ENCODE measurements around the gene ZNF654.

Gene ZNF654

DNA sequence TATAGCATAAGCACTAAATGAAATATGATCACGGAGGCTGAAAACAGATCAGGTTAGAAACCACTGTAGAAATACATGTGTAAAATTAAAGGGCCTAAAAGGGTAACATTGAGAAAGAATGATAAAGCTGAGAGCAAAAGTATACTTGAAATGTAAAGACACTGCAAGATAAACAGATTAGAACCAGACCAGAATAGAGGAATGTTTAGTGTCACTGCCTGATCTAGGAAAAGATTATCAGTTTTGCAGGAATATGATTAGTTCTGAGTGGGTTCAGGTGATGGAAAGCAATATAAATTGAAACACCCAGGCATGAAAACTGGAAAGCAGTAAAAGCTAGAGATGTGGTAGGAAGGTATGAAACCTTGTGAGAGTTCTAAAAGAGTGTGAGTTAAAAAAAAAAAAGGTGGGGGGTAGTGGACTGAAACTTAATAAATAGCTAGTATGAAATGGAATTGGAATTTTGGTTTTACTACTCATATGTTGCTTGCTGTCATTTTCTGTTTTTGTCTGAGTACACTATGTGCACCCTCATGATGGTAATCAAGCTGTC is 74.7 kb downstream of the ZNF654 start:
- no peak overlapping the region for H3K4me3 ChIP-seq (ENCODE audit: low read depth, low read length)
- no peak overlapping the region for H3K27ac ChIP-seq (ENCODE audit: low read depth, low read length)
- H2AFZ ChIP-seq (ENCODE audit: low read length, unreplicated experiment) = no peak overlapping the region
- no peaks in the 10 kb centered on the region for H3K27me3 ChIP-seq (ENCODE audit: insufficient read depth, low read length)
- H3K79me2 ChIP-seq (ENCODE audit: control insufficient read depth, insufficient read depth, low read length, unreplicated experiment) = peaks cover 4% of the 10 kb centered on the region
- peaks cover 16% of the 10 kb centered on the region for H3K36me3 ChIP-seq (ENCODE audit: insufficient read depth, low read length)
- peaks cover 20% of the 10 kb centered on the region for H3K4me1 ChIP-seq (ENCODE audit: control insufficient read depth, insufficient read depth, low read length, unreplicated experiment)

DNA sequence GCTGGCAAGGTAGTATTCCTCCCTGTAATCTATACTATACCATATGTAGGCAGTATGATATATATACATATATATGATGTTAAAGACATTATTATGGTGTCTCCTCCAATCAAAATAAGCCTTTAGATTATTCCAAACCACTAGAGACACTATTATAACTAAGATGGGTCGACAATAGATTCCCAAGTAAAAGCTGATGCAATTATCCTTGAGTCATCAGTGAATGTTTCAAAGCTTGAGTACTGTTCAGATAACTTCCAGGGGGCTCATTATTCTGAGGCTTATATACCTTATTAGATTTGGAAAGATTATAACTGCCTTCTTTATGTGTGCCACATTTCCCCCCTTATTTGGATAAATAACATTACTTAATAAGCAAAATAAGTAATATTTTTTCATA is 78.8 kb downstream of the ZNF654 start:
- Histone ChIP-seq H3K36me3 (ENCODE audit: insufficient read depth, low read length) (peaks cover 32% of the 10 kb centered on the region), H3K79me2 (ENCODE audit: control insufficient read depth, insufficient read depth, low read length, unreplicated experiment) (peaks cover 16% of the 10 kb centered on the region), H3K27ac (ENCODE audit: low read depth, low read length) (peak overlapping the region; percentile 46), H2AFZ (ENCODE audit: low read length, unreplicated experiment) (no peak overlapping the region), H3K4me3 (ENCODE audit: low read depth, low read length) (no peak overlapping the region), H3K27me3 (ENCODE audit: insufficient read depth, low read length) (no peaks in the 10 kb centered on the region), H3K4me1 (ENCODE audit: control insufficient read depth, insufficient read depth, low read length, unreplicated experiment) (peaks cover 31% of the 10 kb centered on the region)

DNA sequence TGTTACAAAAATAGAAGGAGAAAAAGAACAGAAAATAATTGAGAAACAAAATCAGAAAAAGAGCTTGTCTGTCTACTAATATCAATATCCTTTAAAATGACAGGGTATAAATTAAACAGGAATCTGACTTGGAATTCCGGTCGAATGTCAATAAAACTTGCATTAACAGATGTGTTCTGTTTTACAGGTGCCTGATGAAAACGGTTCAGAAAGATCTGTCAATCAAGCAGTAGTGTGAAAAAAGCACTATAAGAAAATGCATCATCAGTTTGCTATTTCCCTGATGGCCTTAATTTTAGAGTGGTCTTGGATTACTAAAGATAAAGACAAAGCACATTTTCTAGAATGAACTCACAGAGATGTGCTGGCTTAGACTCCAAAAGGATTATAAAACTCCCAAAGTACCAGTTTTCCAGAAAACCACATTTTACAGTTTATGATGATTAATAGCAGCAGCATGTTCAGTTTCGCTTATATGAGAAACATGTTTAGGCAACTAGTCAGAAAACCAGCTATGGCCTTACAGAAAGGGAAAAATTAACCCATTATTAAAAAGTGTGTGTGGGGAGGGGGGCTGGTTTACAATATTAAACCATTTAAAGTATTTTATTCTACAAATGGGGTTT is 82.5 kb downstream of the ZNF654 start:
- no peaks in the 10 kb centered on the region for H3K27me3 ChIP-seq (ENCODE audit: insufficient read depth, low read length)
- peak overlapping the region; percentile 98 for H3K27ac ChIP-seq (ENCODE audit: low read depth, low read length)
- H3K4me3 ChIP-seq (ENCODE audit: low read depth, low read length) = peak overlapping the region; percentile 61
- H3K4me1 ChIP-seq (ENCODE audit: control insufficient read depth, insufficient read depth, low read length, unreplicated experiment) = peaks cover 42% of the 10 kb centered on the region
- H2AFZ ChIP-seq (ENCODE audit: low read length, unreplicated experiment) = peak overlapping the region; percentile 69
- peaks cover 28% of the 10 kb centered on the region for H3K36me3 ChIP-seq (ENCODE audit: insufficient read depth, low read length)
- peaks cover 41% of the 10 kb centered on the region for H3K79me2 ChIP-seq (ENCODE audit: control insufficient read depth, insufficient read depth, low read length, unreplicated experiment)

DNA sequence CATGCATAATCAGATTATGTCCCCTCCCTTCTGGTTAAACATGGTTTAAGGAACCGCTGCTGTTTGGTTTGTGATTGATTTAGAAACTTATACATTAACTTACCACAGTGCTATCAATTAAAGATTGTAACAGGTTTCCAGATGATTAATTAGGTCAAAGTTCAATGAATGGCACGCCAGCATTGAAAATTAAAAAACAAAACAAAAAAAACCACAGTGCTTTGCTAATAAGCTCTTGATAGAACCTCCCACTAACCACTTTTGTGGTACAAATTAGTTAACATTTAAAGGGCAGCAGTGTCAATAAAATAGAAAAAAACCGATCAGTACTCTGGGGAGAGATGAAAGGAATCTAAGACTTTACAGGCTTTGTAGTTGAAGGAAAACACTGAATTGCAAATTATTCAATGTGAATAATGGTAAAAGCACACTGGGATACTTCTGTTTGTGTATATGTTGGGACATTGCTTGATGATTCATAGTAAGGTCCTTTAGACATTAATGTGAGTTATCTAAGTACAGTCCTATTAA is 83.1 kb downstream of the ZNF654 start:
- Histone ChIP-seq H2AFZ (ENCODE audit: low read length, unreplicated experiment) (peak overlapping the region; percentile 69), H3K79me2 (ENCODE audit: control insufficient read depth, insufficient read depth, low read length, unreplicated experiment) (peaks cover 47% of the 10 kb centered on the region), H3K4me1 (ENCODE audit: control insufficient read depth, insufficient read depth, low read length, unreplicated experiment) (peaks cover 43% of the 10 kb centered on the region), H3K27me3 (ENCODE audit: insufficient read depth, low read length) (no peaks in the 10 kb centered on the region), H3K27ac (ENCODE audit: low read depth, low read length) (peak overlapping the region; percentile 98), H3K36me3 (ENCODE audit: insufficient read depth, low read length) (peaks cover 27% of the 10 kb centered on the region), H3K4me3 (ENCODE audit: low read depth, low read length) (peak overlapping the region; percentile 61)

DNA sequence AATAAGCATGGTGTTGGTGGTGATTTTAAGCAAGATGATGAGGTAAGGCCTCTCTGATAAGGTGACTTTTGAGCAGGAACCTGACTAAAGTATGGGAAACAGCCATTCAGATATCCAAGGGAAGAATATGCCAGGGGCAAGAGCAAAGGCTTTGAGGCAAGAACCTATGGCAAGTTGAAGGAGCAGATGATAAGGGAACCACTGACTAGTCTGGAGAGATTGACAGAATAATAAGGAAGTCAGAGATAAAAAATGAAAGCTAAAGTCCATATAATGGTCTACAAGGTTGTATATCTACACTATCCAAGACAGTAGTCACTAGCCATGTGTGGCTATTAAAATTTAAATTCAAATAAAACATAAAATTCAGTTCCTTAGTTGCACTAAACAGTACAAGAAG is 88.2 kb downstream of the ZNF654 start:
- Histone ChIP-seq H3K27me3 (ENCODE audit: insufficient read depth, low read length) (no peaks in the 10 kb centered on the region), H3K79me2 (ENCODE audit: control insufficient read depth, insufficient read depth, low read length, unreplicated experiment) (peaks cover 81% of the 10 kb centered on the region), H3K36me3 (ENCODE audit: insufficient read depth, low read length) (no peaks in the 10 kb centered on the region), H2AFZ (ENCODE audit: low read length, unreplicated experiment) (no peak overlapping the region), H3K27ac (ENCODE audit: low read depth, low read length) (no peak overlapping the region), H3K4me3 (ENCODE audit: low read depth, low read length) (no peak overlapping the region), H3K4me1 (ENCODE audit: control insufficient read depth, insufficient read depth, low read length, unreplicated experiment) (peaks cover 41% of the 10 kb centered on the region)

DNA sequence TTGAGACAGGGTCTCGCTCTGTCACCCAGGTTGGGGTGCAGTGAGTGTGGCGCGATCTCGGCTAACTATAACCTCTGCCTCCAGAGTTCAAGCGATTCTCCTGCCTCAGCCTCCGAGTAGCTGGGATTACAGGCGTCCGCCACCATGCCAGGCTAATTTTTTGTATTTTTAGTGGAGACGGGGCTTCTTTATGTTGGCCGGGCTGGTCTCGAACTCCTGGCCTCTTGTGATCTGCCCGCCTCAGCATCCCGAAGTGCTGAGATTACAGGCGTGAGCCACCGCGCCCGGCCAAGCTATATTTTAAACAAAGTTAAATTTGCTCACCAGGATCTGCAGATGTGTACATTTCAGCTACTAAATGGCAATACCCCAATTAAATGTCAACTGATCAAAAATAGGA is 89.6 kb downstream of the ZNF654 start:
- H3K27ac ChIP-seq (ENCODE audit: low read depth, low read length) = peak overlapping the region; percentile 79
- H3K27me3 ChIP-seq (ENCODE audit: insufficient read depth, low read length) = no peaks in the 10 kb centered on the region
- H2AFZ ChIP-seq (ENCODE audit: low read length, unreplicated experiment) = peak overlapping the region; percentile 94
- peaks cover 88% of the 10 kb centered on the region for H3K79me2 ChIP-seq (ENCODE audit: control insufficient read depth, insufficient read depth, low read length, unreplicated experiment)
- H3K4me3 ChIP-seq (ENCODE audit: low read depth, low read length) = peak overlapping the region; percentile 97
- peaks cover 33% of the 10 kb centered on the region for H3K4me1 ChIP-seq (ENCODE audit: control insufficient read depth, insufficient read depth, low read length, unreplicated experiment)
- peaks cover 6% of the 10 kb centered on the region; the same call in 1 of the 2 replicates for H3K36me3 ChIP-seq (ENCODE audit: insufficient read depth, low read length)

DNA sequence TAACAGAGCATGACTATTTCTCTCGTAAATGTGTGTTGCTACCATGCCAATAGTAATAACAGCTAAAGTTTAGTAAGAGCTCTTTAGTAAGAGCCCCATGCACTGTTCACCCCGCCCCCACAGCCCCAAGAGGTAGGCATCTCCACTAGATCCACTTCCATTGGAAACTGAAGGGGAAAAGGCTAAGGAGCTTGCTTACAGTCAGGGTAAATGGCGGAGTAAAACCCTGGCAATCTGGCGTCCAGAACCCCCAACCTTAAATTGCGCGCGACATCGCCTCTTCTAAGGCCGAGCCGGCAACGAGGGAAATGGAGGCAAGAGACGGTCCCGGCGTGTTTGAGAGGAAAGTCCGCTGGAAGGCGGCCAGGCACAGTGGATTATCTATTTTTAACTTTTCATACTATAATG is 90.0 kb downstream of the ZNF654 start:
- Histone ChIP-seq H3K27me3 (ENCODE audit: insufficient read depth, low read length) (no peaks in the 10 kb centered on the region), H3K4me1 (ENCODE audit: control insufficient read depth, insufficient read depth, low read length, unreplicated experiment) (peaks cover 29% of the 10 kb centered on the region), H3K27ac (ENCODE audit: low read depth, low read length) (peak overlapping the region; percentile 79), H3K79me2 (ENCODE audit: control insufficient read depth, insufficient read depth, low read length, unreplicated experiment) (peaks cover 88% of the 10 kb centered on the region), H3K4me3 (ENCODE audit: low read depth, low read length) (peak overlapping the region; percentile 97), H2AFZ (ENCODE audit: low read length, unreplicated experiment) (peak overlapping the region; percentile 94), H3K36me3 (ENCODE audit: insufficient read depth, low read length) (peaks cover 6% of the 10 kb centered on the region)

DNA sequence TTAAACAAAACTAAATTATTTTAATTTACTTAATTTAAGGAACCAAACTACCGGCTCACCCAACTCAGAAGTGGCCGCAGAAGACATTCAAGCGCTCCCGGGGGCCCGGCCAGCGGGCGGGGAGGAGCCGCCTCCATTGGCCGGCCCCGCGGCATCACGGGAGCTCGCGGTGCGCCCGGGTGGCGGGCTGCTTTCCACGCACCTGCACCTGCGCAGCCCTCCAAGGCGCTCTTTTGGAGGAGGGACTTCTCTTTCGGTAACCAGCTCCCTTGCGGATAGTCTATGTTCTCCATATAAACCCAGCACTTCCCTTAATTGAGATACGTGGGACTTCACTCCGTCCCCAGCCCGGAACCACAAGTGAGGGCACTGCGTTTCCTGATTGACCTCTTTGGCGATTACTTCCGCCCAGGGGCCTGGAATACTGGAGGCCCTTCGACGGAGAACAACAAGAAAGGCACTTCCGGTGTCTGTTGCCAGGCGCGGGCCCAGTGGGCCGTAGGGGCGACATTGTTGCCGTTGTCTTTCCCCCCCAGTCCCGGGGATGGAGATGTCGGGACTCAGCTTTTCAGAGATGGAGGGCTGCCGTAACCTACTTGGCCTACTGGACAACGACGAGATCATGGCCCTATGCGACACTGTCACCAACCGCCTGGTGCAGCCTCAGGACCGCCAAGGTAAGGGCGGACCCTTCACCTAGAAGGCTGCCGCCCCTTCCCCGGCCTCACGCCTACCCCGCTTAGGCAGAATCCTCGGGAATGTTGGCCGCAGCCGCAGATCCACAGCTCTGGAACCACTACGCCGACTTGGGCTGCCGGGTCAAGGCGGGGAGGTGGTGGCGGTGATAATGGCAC is 90.7 kb downstream of the ZNF654 start, which contains the start of gene C3orf38:
TSS of gene C3orf38 (plus strand) at position 451 of the 854 bp plus-strand sequence. CDS start at position 545, 94 bp downstream.
- Histone ChIP-seq H3K79me2 (ENCODE audit: control insufficient read depth, insufficient read depth, low read length, unreplicated experiment) (peaks cover 86% of the 10 kb centered on the region), H2AFZ (ENCODE audit: low read length, unreplicated experiment) (peak within 1 kb of the TSS; percentile 94), H3K4me1 (ENCODE audit: control insufficient read depth, insufficient read depth, low read length, unreplicated experiment) (peaks cover 29% of the 10 kb centered on the region), H3K27me3 (ENCODE audit: insufficient read depth, low read length) (no peaks in the 10 kb centered on the region), H3K36me3 (ENCODE audit: insufficient read depth, low read length) (peaks cover 10% of the 10 kb centered on the region), H3K27ac (ENCODE audit: low read depth, low read length) (peak within 1 kb of the TSS; percentile 79), H3K4me3 (ENCODE audit: low read depth, low read length) (peak within 1 kb of the TSS; percentile 97)

DNA sequence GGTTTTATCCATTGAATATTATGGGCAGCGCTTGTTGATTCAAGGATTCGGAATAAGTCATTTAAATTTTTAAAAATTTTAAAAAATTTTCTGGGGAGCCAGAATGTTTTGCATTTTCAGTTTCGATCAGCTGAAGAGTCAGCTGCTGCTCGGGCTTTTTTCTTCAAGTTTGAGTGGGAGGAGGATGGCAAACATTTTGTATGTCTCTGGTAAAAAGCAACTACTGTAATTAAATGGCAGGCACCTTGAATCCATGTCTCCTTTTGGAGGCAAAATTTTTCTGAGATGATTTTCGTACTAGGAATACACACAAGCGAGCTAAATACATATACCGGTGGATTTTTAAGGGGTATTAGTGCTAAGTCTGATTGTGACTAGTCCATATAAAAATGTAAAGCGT is 91.3 kb downstream of the ZNF654 start:
- peak overlapping the region; percentile 97 for H3K4me3 ChIP-seq (ENCODE audit: low read depth, low read length)
- peaks cover 14% of the 10 kb centered on the region for H3K36me3 ChIP-seq (ENCODE audit: insufficient read depth, low read length)
- peak overlapping the region; percentile 79 for H3K27ac ChIP-seq (ENCODE audit: low read depth, low read length)
- peaks cover 86% of the 10 kb centered on the region for H3K79me2 ChIP-seq (ENCODE audit: control insufficient read depth, insufficient read depth, low read length, unreplicated experiment)
- peak overlapping the region; percentile 90 for H2AFZ ChIP-seq (ENCODE audit: low read length, unreplicated experiment)
- H3K27me3 ChIP-seq (ENCODE audit: insufficient read depth, low read length) = no peaks in the 10 kb centered on the region
- peaks cover 29% of the 10 kb centered on the region for H3K4me1 ChIP-seq (ENCODE audit: control insufficient read depth, insufficient read depth, low read length, unreplicated experiment)

DNA sequence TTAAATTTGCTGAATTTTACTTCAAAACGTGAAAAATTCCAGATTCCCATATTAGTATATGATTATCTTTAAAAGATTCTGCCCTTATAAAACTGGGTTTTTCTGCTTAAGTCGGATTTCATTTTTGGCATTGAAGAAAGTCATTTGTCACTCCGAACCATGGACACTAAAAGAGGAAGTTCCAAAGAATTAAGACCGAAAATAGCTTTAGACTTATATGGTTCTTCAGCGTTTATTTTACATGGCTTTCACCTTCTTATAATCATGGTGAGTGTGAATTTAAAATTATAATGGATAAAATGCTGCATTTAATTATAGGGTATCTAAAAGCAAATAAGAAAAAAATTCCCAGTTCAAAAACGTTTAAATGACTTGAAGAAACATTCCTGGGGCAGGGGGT is 91.8 kb downstream of the ZNF654 start:
- Histone ChIP-seq H3K79me2 (ENCODE audit: control insufficient read depth, insufficient read depth, low read length, unreplicated experiment) (peaks cover 84% of the 10 kb centered on the region), H3K4me1 (ENCODE audit: control insufficient read depth, insufficient read depth, low read length, unreplicated experiment) (peaks cover 29% of the 10 kb centered on the region), H3K4me3 (ENCODE audit: low read depth, low read length) (peak overlapping the region; percentile 97), H3K36me3 (ENCODE audit: insufficient read depth, low read length) (peaks cover 17% of the 10 kb centered on the region), H3K27me3 (ENCODE audit: insufficient read depth, low read length) (no peaks in the 10 kb centered on the region), H2AFZ (ENCODE audit: low read length, unreplicated experiment) (no peak overlapping the region), H3K27ac (ENCODE audit: low read depth, low read length) (peak overlapping the region; percentile 79)

All from ACC112 (cell line).